Measurements from ENCODE around the gene GNPNAT1. TPM values are rescaled to one million over a fixed set of nuclear protein-coding genes. Genes with fewer than 3 reads are reported as not detected.
"Not testable (repeated sequence)": the region's sequence is repeated elsewhere in the genome, so short reads cannot be mapped to it uniquely, and the experiment has no call there.

Gene GNPNAT1
- total RNA-seq, 1 donor from 2014 or later, result 9.2 TPM

- Mint-ChIP-seq H3K4me3 (ENCODE audit: unreplicated experiment) (no peak overlapping the region), H3K9me3 (ENCODE audit: unreplicated experiment) (no peaks in the 10 kb centered on the region), H3K27me3 (ENCODE audit: unreplicated experiment) (no peaks in the 10 kb centered on the region), H3K4me1 (ENCODE audit: low read depth, unreplicated experiment) (no peaks in the 10 kb centered on the region), H3K36me3 (ENCODE audit: unreplicated experiment) (no peaks in the 10 kb centered on the region), H3K27ac (ENCODE audit: unreplicated experiment) (no peak overlapping the region)
- no peak for TF ChIP-seq CTCF (IDR thresholded peaks at IDR 0.05; ENCODE audit: partially characterized antibody, unreplicated experiment)
- DNase-seq, result no peak
Measured at GRCh38 chr14:52769887-52770286, 21.5 kb downstream of the GNPNAT1 start.

GRCh38 chr14:52767058-52767833 is 24.2 kb downstream of the GNPNAT1 start:
- Mint-ChIP-seq H3K27me3 (ENCODE audit: unreplicated experiment) (no peaks in the 10 kb centered on the region), H3K9me3 (ENCODE audit: unreplicated experiment) (no peaks in the 10 kb centered on the region), H3K4me3 (ENCODE audit: unreplicated experiment) (no peak overlapping the region), H3K27ac (ENCODE audit: unreplicated experiment) (no peak overlapping the region), H3K4me1 (ENCODE audit: low read depth, unreplicated experiment) (no peaks in the 10 kb centered on the region), H3K36me3 (ENCODE audit: unreplicated experiment) (no peaks in the 10 kb centered on the region)
- no peak for DNase-seq
- TF ChIP-seq CTCF (IDR thresholded peaks at IDR 0.05; ENCODE audit: partially characterized antibody, unreplicated experiment), result no peak

GRCh38 chr14:52762923-52763322 is 28.5 kb downstream of the GNPNAT1 start:
- DNase-seq; H3K9me3 Mint-ChIP-seq (ENCODE audit: unreplicated experiment); H3K36me3 Mint-ChIP-seq (ENCODE audit: unreplicated experiment); H3K4me3 Mint-ChIP-seq (ENCODE audit: unreplicated experiment); H3K27me3 Mint-ChIP-seq (ENCODE audit: unreplicated experiment); H3K27ac Mint-ChIP-seq (ENCODE audit: unreplicated experiment); H3K4me1 Mint-ChIP-seq (ENCODE audit: low read depth, unreplicated experiment): not testable (repeated sequence)

- no peak for DNase-seq
- Mint-ChIP-seq H3K27me3 (ENCODE audit: unreplicated experiment) (no peaks in the 10 kb centered on the region), H3K36me3 (ENCODE audit: unreplicated experiment) (no peaks in the 10 kb centered on the region), H3K4me3 (ENCODE audit: unreplicated experiment) (no peak overlapping the region), H3K4me1 (ENCODE audit: low read depth, unreplicated experiment) (no peaks in the 10 kb centered on the region), H3K27ac (ENCODE audit: unreplicated experiment) (no peak overlapping the region), H3K9me3 (ENCODE audit: unreplicated experiment) (no peaks in the 10 kb centered on the region)
- TF ChIP-seq CTCF (IDR thresholded peaks at IDR 0.05; ENCODE audit: partially characterized antibody, unreplicated experiment), result no peak
Measured at GRCh38 chr14:52759145-52759544, 32.3 kb downstream of the GNPNAT1 start.

GRCh38 chr14:52755607-52756316 is 35.6 kb downstream of the GNPNAT1 start:
- H3K4me1 Mint-ChIP-seq (ENCODE audit: low read depth, unreplicated experiment), result no peaks in the 10 kb centered on the region
- H3K36me3 Mint-ChIP-seq (ENCODE audit: unreplicated experiment), result no peaks in the 10 kb centered on the region
- TF ChIP-seq CTCF (IDR thresholded peaks at IDR 0.05; ENCODE audit: partially characterized antibody, unreplicated experiment), result no peak
- no peaks in the 10 kb centered on the region for H3K9me3 Mint-ChIP-seq (ENCODE audit: unreplicated experiment)
- no peak overlapping the region for H3K4me3 Mint-ChIP-seq (ENCODE audit: unreplicated experiment)
- H3K27ac Mint-ChIP-seq (ENCODE audit: unreplicated experiment), result no peak overlapping the region
- H3K27me3 Mint-ChIP-seq (ENCODE audit: unreplicated experiment), result no peaks in the 10 kb centered on the region
- DNase-seq, result no peak

Data from glutamatergic neuron (in vitro differentiated cells).